ENCODE results near the gene MTA3.

DNA sequence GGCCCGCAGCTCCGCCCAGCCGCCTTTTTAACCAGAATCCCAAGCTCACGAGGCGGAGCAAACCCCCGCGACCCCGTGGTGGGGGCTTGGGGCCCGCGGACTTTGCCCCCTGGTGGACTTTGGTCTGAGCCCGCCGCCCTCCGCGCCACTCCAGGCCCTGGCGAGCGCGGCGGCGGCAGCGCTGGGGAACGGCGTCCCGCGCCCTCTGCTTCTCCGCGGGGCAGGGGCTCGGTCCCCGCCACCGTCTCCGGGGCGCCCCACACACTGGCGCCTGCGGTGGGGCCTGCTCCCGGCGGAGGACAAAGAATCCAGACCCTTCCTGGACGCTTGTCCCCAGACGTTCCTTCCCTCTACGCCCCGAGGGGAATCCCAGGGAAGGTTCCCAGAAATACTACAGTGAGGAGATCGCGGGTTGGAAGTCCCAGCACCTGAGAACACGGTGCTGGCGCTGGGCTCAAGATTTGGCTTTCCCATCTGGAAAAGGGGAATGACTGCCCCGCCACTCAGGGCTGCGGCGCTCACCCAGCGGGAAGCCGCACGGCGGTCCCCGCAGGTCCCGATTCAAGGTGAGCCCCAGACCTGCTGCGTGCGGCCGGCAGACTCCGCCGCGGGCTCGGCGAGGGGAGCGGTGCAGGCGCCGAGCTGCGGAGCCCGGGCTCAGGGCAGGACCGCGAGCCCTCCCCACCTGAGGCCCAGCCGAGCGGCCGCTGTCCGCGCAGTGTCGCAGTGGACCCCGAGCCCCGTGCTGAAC, 224.3 kb downstream of the MTA3 start, which contains the start of gene HAAO:
- TF ChIP-seq CTCF (IDR thresholded peaks at IDR 0.05 in 4 of 5, conservative IDR thresholded peaks at IDR 0.05 in 1 of 5) (peak in 2 of 5 experiments; percentile 3 to 28), POLR2A (IDR thresholded peaks at IDR 0.05) (no peak)
